Ascending aorta (tissue), 2 donors: ENCODE measurements around the gene SLC11A1. TPM values are rescaled to one million over a fixed set of nuclear protein-coding genes. Genes with fewer than 3 reads are reported as not detected.

Experiments used
- DNase-seq, 2 donors: peaks; one replicate each; pipeline ENCODE4 v3.0.0-alpha.2; 2019; ENCODE audit warnings: low spot score in 2 of 2
- H3K27ac ChIP-seq, 2 donors: fragments of 200-600 bp; sonication (generic); one replicate each; pipeline ENCODE4 v1.5.1; 2016 to 2017; ENCODE audit warnings: mild to moderate bottlenecking in 1 of 2
- H3K27me3 ChIP-seq: fragments of 200-600 bp; sonication (generic); one replicate; pipeline ENCODE4 v1.5.1; 2017
- H3K36me3 ChIP-seq, 2 donors: fragments of 200-600 bp; sonication (generic); one replicate each; pipeline ENCODE4 v1.5.1; 2016
- H3K4me1 ChIP-seq, 2 donors: fragments of 200-600 bp; sonication (generic); one replicate each; pipeline ENCODE4 v1.5.1; 2016 to 2017; ENCODE audit warnings: mild to moderate bottlenecking in 1 of 2
- H3K4me3 ChIP-seq, 2 donors: fragments of 200-600 bp; sonication (generic); one replicate each; pipeline ENCODE4 v1.5.1; 2016 to 2017; ENCODE audit warnings: mild to moderate bottlenecking in 1 of 2
- H3K9me3 ChIP-seq, 2 donors: fragments of 200-600 bp; sonication (generic); one replicate each; pipeline ENCODE4 v1.5.1; 2016
- CTCF ChIP-seq, 3 experiments: fragments of 200-600 bp in 2 of 3; fragments of 450-650 bp in 1 of 3; sonication (generic) in 2 of 3; IDR thresholded peaks; one replicate each; pipeline ENCODE4 v1.5.1; 2016 to 2019; ENCODE audit warnings: antibody characterized with exemption in 3 of 3, mild to moderate bottlenecking in 1 of 3, moderate library complexity in 1 of 3
- intact Hi-C: fragments of 100-400 bp; cut with DNase I; formaldehyde crosslinking; loops from one replicate; pipeline ENCODE4 v1.15.1; 2023
- total RNA-seq: library from RNA; depleted of rRNA; stranded (reverse); fragments of >200 nt; gene quantifications from one replicate; pipeline ENCODE4 v1.1.0, GENCODE V29; 2016

Gene SLC11A1
- total RNA-seq, 1 donor from 2014 or later = 16.4 TPM

GRCh38 chr2:218436992-218437391 lies 54.9 kb downstream of the SLC11A1 start:
- peak in 1 of 2 donors; percentile 51 for DNase-seq
- no peaks in the 10 kb centered on the region for H3K4me1 ChIP-seq
- no peak for TF ChIP-seq CTCF (IDR thresholded peaks at IDR 0.05)
- no peak overlapping the region for H3K4me3 ChIP-seq
- no peaks in the 10 kb centered on the region for H3K36me3 ChIP-seq
- no peak overlapping the region for H3K27ac ChIP-seq
- intact Hi-C loops = no loop called here
- no peaks in the 10 kb centered on the region for H3K9me3 ChIP-seq
- no peaks in the 10 kb centered on the region for H3K27me3 ChIP-seq

- no peak for TF ChIP-seq CTCF (IDR thresholded peaks at IDR 0.05)
- Histone ChIP-seq H3K27ac (no peak overlapping the region), H3K4me3 (no peak overlapping the region), H3K27me3 (no peaks in the 10 kb centered on the region), H3K4me1 (no peaks in the 10 kb centered on the region), H3K9me3 (no peaks in the 10 kb centered on the region), H3K36me3 (no peaks in the 10 kb centered on the region)
- intact Hi-C loops = no loop called here
- peak in 1 of 2 donors; percentile 40 for DNase-seq
Measured at GRCh38 chr2:218437969-218438368, 55.9 kb downstream of the SLC11A1 start.

DNA sequence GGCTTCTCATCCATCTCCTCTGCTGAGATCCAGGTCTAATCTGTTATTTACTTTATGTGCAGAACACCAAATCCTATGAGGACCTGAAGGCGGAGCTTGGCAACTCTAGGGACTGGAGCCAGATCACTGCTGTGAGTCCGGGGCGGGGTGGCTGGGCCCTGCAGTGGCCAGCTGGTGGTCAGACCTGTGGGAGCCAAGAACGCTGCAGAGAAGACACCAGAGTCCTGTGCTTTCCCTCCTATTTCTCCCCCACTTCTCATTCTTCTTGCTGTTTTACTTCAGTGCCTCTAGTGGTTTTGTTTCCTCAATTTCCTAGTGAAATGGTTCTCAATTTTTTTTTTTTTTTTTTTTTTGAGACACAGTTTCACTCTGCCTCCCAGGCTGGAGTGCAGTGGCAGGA lies 56.5 kb downstream of the SLC11A1 start:
- no peak overlapping the region for H3K4me3 ChIP-seq
- no peaks in the 10 kb centered on the region for H3K27me3 ChIP-seq
- TF ChIP-seq CTCF (IDR thresholded peaks at IDR 0.05) = no peak
- intact Hi-C loops = no loop called here
- H3K9me3 ChIP-seq = no peaks in the 10 kb centered on the region
- DNase-seq = peak in 1 of 2 donors; percentile 39
- no peaks in the 10 kb centered on the region for H3K36me3 ChIP-seq
- no peak overlapping the region for H3K27ac ChIP-seq
- H3K4me1 ChIP-seq = no peaks in the 10 kb centered on the region

- Histone ChIP-seq H3K27me3 (no peaks in the 10 kb centered on the region), H3K4me3 (no peak overlapping the region), H3K36me3 (peaks cover 12 to 21% of the 10 kb centered on the region in 2 donors), H3K4me1 (no peaks in the 10 kb centered on the region), H3K9me3 (no peaks in the 10 kb centered on the region), H3K27ac (no peak overlapping the region)
- TF ChIP-seq CTCF (IDR thresholded peaks at IDR 0.05) = no peak
- intact Hi-C loops = no loop called here
- DNase-seq = no peak
Measured at GRCh38 chr2:218444692-218445357, 62.8 kb downstream of the SLC11A1 start.

GRCh38 chr2:218445602-218446001 lies 63.5 kb downstream of the SLC11A1 start:
- no peak for TF ChIP-seq CTCF (IDR thresholded peaks at IDR 0.05)
- H3K27me3 ChIP-seq = no peaks in the 10 kb centered on the region
- H3K36me3 ChIP-seq = peaks cover 13 to 21% of the 10 kb centered on the region in 2 donors
- H3K4me3 ChIP-seq = no peak overlapping the region
- H3K9me3 ChIP-seq = no peaks in the 10 kb centered on the region
- no peak overlapping the region for H3K27ac ChIP-seq
- intact Hi-C loops = no loop called here
- no peaks in the 10 kb centered on the region for H3K4me1 ChIP-seq
- DNase-seq = no peak

Other genes starting within 250 kb of the SLC11A1 start
- gene CXCR1, start 215.3 kb upstream of the SLC11A1 start, total RNA-seq = not detected
- 237 TPM for gene ARPC2, start 165.1 kb upstream of the SLC11A1 start, total RNA-seq
- not detected for gene GPBAR1, start 121.3 kb upstream of the SLC11A1 start, total RNA-seq
- gene AAMP, start 112.1 kb upstream of the SLC11A1 start, total RNA-seq = 73.7 TPM
- 45.8 TPM for gene PNKD, start 111.8 kb upstream of the SLC11A1 start, total RNA-seq
- 320 TPM for gene TMBIM1, start 89.8 kb upstream of the SLC11A1 start, total RNA-seq
- not detected for gene CATIP, start 25.4 kb upstream of the SLC11A1 start, total RNA-seq
- gene CTDSP1, start 17.6 kb downstream of the SLC11A1 start, total RNA-seq = 144 TPM
- gene VIL1, start 36.9 kb downstream of the SLC11A1 start, total RNA-seq = not detected
- gene USP37, start 186.1 kb downstream of the SLC11A1 start, total RNA-seq = 11.8 TPM
- gene CNOT9, start 186.6 kb downstream of the SLC11A1 start, total RNA-seq = 46.7 TPM
- 1.9 TPM for gene PLCD4, start 225.6 kb downstream of the SLC11A1 start, total RNA-seq